Caco-2 (cell line): Measurements from ENCODE around the gene TSC22D2. TPM values are rescaled to one million over a fixed set of nuclear protein-coding genes. Genes with fewer than 3 reads are reported as not detected.

Source experiments
- BruUV-seq: library from RNA; stranded (reverse); fragments of 400-500 nt; replicated peaks from 2 replicates; lab custom pipeline; 2021; lab: Mats Ljungman, UMichigan
- CTCF ChIA-PET: fragments of 300-600 bp; sonication (Branson Sonifier 250); formaldehyde crosslinking; loops from one replicate; lab custom pipeline; 2022; ENCODE audit warnings: antibody characterized with exemption; lab: Charles Lee
- POLR2A ChIA-PET: fragments of 300-600 bp; sonication (Branson Sonifier 250); formaldehyde crosslinking; loops from one replicate; lab custom pipeline; 2022; ENCODE audit warnings: antibody characterized with exemption; lab: Charles Lee
- DNase-seq, 2 experiments: peaks; one replicate each; pipeline versions ENCODE4 v3.0.0 to v3.0.0-alpha.2; 2020 to 2022
- H3K27me3 ChIP-seq: replicated peaks from 2 replicates; pipeline ENCODE4 v1.6.0; 2011; ENCODE audit warnings: low read length; ENCODE audit not compliant: control insufficient read depth, insufficient read depth
- H3K36me3 ChIP-seq: 2 replicates; pipeline ENCODE4 v1.5.1; 2011; ENCODE audit warnings: low read length; ENCODE audit not compliant: control insufficient read depth, insufficient read depth
- H3K4me1 ChIP-seq: fragments of 250-450 bp; sonication (Bioruptor Pico); 2 replicates; pipeline ENCODE4 v1.5.1; 2020; ENCODE audit warnings: mild to moderate bottlenecking
- H3K4me3 ChIP-seq: 2 replicates; pipeline ENCODE4 v1.5.1; 2011; ENCODE audit warnings: low read depth, mild to moderate bottlenecking, control low read depth, low read length
- H3K9me3 ChIP-seq: fragments of 250-450 bp; sonication (Bioruptor Pico); 2 replicates; pipeline ENCODE4 v1.5.1; 2020; ENCODE audit warnings: mild to moderate bottlenecking, moderate library complexity
- H3K27ac Mint-ChIP-seq: one replicate; pipeline ENCODE4 v1.8.0; 2022; ENCODE audit warnings: mixed read lengths; ENCODE audit not compliant: unreplicated experiment
- H3K27me3 Mint-ChIP-seq: one replicate; pipeline ENCODE4 v1.8.0; 2022; ENCODE audit warnings: mixed read lengths; ENCODE audit not compliant: insufficient read depth, unreplicated experiment
- H3K36me3 Mint-ChIP-seq: one replicate; pipeline ENCODE4 v1.8.0; 2022; ENCODE audit warnings: mild to moderate bottlenecking, mixed read lengths; ENCODE audit not compliant: insufficient read depth, unreplicated experiment
- H3K4me1 Mint-ChIP-seq: one replicate; pipeline ENCODE4 v1.8.0; 2022; ENCODE audit warnings: low read depth, mixed read lengths; ENCODE audit not compliant: unreplicated experiment
- H3K4me3 Mint-ChIP-seq: one replicate; pipeline ENCODE4 v1.8.0; 2022; ENCODE audit warnings: mild to moderate bottlenecking, moderate library complexity, mixed read lengths; ENCODE audit not compliant: unreplicated experiment
- H3K9me3 Mint-ChIP-seq: one replicate; pipeline ENCODE4 v1.8.0; 2022; ENCODE audit warnings: mixed read lengths; ENCODE audit not compliant: unreplicated experiment
- intact Hi-C: fragments of 100-400 bp; cut with micrococcal nuclease; formaldehyde crosslinking; loops from one replicate; pipeline ENCODE4 v1.10.0; 2022; ENCODE audit not compliant: unreplicated experiment
- total RNA-seq: library from RNA; stranded (reverse); gene quantifications from 2 replicates; pipeline ENCODE4 v1.2.3, GENCODE V29; 2022
- TF ChIP-seq, protein P1 (sequence below), 2 experiments: fragments of 200-600 bp in 1 of 2; IDR thresholded peaks; 1 replicate in 1 of 2; 2 replicates in 1 of 2; pipeline versions ENCODE4 v1.5.1 to v1.8.0; 2011 to 2022; ENCODE audit warnings: antibody characterized with exemption in 1 of 2, control low read depth in 1 of 2, inconsistent platforms in 1 of 2, low read depth in 1 of 2, low read length in 1 of 2, mild to moderate bottlenecking in 1 of 2, moderate library complexity in 1 of 2; ENCODE audit not compliant: insufficient read depth in 1 of 2, severe bottlenecking in 1 of 2, unreplicated experiment in 1 of 2

TSC22D2 gene
- total RNA-seq, 1 experiment from 2014 or later, result 30.8 TPM

DNA sequence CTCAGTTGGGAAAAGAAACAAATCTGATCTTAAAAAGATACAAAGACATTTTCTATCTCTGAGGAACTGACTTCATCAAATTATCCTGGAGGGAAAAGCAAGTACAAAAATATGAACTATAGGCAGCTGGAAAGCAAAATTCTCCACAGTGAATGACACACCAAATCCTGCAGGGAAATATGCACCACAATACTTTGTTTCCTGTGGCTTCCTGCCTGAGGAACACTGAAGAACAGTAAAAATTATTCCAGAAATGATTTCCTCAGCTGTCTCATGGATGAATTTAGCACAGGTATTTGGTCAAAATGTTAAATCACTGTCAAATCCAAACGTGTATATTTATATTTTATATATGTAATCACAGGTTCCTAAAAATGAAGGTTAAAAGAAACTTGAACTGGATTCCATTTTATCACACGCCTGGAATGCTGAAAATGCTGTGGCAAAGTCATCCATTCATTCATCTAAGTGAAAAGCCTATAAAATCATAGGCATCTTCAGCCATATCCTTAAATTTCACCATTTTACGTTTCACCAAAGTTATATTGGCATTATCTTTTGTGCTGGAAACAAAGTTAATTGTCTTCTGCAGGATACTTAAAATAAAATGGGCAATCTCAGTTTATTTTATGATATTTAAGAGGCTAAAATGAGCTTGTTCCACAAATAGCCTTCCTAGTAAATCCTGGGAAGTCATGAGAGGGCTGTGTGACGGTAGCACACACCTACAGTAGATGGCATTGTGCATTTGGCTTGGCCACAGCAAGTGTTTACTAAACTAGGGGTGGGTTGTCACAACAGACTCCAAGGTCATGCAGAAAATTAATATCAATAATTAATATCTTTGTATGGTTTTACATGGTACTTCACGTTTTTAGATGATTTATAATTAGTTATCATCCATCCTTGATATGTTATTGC is 19.3 kb upstream of the TSC22D2 start:
- TF ChIP-seq, protein P1, sequence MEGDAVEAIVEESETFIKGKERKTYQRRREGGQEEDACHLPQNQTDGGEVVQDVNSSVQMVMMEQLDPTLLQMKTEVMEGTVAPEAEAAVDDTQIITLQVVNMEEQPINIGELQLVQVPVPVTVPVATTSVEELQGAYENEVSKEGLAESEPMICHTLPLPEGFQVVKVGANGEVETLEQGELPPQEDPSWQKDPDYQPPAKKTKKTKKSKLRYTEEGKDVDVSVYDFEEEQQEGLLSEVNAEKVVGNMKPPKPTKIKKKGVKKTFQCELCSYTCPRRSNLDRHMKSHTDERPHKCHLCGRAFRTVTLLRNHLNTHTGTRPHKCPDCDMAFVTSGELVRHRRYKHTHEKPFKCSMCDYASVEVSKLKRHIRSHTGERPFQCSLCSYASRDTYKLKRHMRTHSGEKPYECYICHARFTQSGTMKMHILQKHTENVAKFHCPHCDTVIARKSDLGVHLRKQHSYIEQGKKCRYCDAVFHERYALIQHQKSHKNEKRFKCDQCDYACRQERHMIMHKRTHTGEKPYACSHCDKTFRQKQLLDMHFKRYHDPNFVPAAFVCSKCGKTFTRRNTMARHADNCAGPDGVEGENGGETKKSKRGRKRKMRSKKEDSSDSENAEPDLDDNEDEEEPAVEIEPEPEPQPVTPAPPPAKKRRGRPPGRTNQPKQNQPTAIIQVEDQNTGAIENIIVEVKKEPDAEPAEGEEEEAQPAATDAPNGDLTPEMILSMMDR (IDR thresholded peaks at IDR 0.05; ENCODE audit: insufficient read depth in 1 of 2, low read depth in 1 of 2, low read length in 1 of 2, severe bottlenecking in 1 of 2, unreplicated experiment in 1 of 2), result no peak
- Histone ChIP-seq H3K36me3 (no peaks in the 10 kb centered on the region), H3K9me3 (no peaks in the 10 kb centered on the region), H3K27me3 (no peaks in the 10 kb centered on the region), H3K4me3 (no peak overlapping the region), H3K4me1 (0 out of 2 replicates have a peak, but pooled peaks cover 4% of the 10 kb centered on the region)
- Mint-ChIP-seq H3K9me3 (no peaks in the 10 kb centered on the region), H3K4me3 (no peak overlapping the region), H3K4me1 (peaks cover 10% of the 10 kb centered on the region), H3K36me3 (no peaks in the 10 kb centered on the region), H3K27ac (no peak overlapping the region), H3K27me3 (no peaks in the 10 kb centered on the region)
- ChIA-PET POLR2A (no interaction called here), CTCF (no interaction called here)
- BruUV-seq, result no TSS peak
- intact Hi-C loops, result no loop called here
- no peak for DNase-seq

DNA sequence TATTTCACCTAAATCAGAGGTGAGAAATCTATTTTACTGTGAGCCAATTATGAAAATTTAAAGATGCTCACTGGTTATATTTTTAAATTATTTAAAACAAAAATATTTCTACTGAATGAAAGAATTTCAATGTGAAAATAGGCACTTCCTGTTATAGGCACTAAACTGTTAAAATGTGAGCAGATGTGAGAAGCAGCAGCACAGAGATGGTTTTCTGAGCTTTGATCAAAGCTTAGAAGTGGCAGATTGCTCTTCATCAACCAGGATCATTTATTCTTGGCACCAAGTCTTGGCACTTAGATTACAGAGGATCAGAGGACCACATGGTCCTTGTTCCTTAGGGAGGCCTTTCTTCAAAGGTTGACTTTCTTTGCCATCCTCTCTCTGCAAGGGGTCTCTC is 18.0 kb upstream of the TSC22D2 start:
- Histone ChIP-seq H3K36me3 (no peaks in the 10 kb centered on the region), H3K9me3 (no peaks in the 10 kb centered on the region), H3K27me3 (no peaks in the 10 kb centered on the region), H3K4me1 (0 out of 2 replicates have a peak, but pooled peaks cover 9% of the 10 kb centered on the region), H3K4me3 (no peak overlapping the region)
- ChIA-PET POLR2A (no interaction called here), CTCF (interaction anchor here (0.9 kb wide), 1 partner anchor 18 kb away, joined by 3 read pairs; the partner anchor contains the start of gene TSC22D2)
- H3K27me3 Mint-ChIP-seq, result no peaks in the 10 kb centered on the region
- intact Hi-C loops, result no loop called here
- H3K4me1 Mint-ChIP-seq, result peaks cover 10% of the 10 kb centered on the region
- H3K36me3 Mint-ChIP-seq, result no peaks in the 10 kb centered on the region
- H3K27ac Mint-ChIP-seq, result no peak overlapping the region
- DNase-seq, result no peak
- H3K9me3 Mint-ChIP-seq, result no peaks in the 10 kb centered on the region
- TF ChIP-seq, protein P1 (IDR thresholded peaks at IDR 0.05; ENCODE audit: insufficient read depth in 1 of 2, low read depth in 1 of 2, low read length in 1 of 2, severe bottlenecking in 1 of 2, unreplicated experiment in 1 of 2), result no peak
- no peak overlapping the region for H3K4me3 Mint-ChIP-seq
- no TSS peak for BruUV-seq

DNA sequence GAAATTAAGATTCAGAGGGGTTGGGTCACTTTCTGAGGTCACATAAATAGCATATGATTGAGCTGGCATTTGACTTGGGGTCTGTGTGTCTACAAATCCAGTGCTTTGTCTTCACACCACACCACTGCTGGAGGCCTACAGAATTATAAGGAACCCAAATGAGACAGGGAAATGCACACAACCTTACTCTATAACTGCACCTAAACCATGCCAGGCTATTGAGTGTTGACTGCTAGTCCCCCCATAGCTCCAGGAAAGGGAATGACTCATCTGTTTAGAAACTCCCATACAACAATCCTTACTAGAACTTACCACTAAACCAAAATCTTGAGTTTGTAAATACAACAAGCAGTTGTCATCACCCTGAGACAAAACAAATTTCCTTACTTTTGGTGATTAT is 16.9 kb upstream of the TSC22D2 start:
- ChIA-PET POLR2A (no interaction called here), CTCF (no interaction called here)
- TF ChIP-seq, protein P1 (IDR thresholded peaks at IDR 0.05; ENCODE audit: insufficient read depth in 1 of 2, low read depth in 1 of 2, low read length in 1 of 2, severe bottlenecking in 1 of 2, unreplicated experiment in 1 of 2), result no peak
- Mint-ChIP-seq H3K36me3 (no peaks in the 10 kb centered on the region), H3K4me3 (no peak overlapping the region), H3K4me1 (peaks cover 10% of the 10 kb centered on the region), H3K27ac (no peak overlapping the region), H3K9me3 (no peaks in the 10 kb centered on the region), H3K27me3 (no peaks in the 10 kb centered on the region)
- BruUV-seq, result no TSS peak
- intact Hi-C loops, result no loop called here
- no peak overlapping the region for H3K4me3 ChIP-seq
- H3K9me3 ChIP-seq, result no peaks in the 10 kb centered on the region
- H3K36me3 ChIP-seq, result no peaks in the 10 kb centered on the region
- DNase-seq, result no peak
- H3K27me3 ChIP-seq, result no peaks in the 10 kb centered on the region
- 0 out of 2 replicates have a peak, but pooled peaks cover 9% of the 10 kb centered on the region for H3K4me1 ChIP-seq
